ENCODE results near the gene TIMM8A. TPM values are rescaled to one million over a fixed set of nuclear protein-coding genes. Genes with fewer than 3 reads are reported as not detected.

Gene TIMM8A
- total and polyA plus RNA-seq, 2 of the 13 experiments (the other 11 are each of a cell fraction or from before 2014, with no cell fraction given), result 6.1 to 25.5 TPM

DNA sequence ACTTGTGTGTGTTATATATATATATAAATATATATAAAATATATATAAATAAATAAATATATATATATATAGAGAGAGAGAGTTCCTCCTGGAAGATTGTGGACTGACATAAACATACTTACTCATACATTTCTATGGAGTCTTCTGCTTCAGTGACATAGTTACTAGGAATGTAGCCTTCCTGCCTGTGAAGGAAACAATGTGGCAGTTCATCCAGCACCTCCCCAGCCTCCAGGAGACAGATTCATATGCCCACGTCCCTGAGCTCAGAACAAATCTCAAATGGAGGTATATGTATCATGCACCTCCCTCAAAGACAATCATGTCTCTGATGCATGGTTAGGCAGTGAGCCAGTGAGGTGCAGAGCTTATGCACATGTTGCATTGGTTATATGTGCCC, 11.4 kb upstream of the TIMM8A start (continued):
- TF ChIP-seq, protein P1, sequence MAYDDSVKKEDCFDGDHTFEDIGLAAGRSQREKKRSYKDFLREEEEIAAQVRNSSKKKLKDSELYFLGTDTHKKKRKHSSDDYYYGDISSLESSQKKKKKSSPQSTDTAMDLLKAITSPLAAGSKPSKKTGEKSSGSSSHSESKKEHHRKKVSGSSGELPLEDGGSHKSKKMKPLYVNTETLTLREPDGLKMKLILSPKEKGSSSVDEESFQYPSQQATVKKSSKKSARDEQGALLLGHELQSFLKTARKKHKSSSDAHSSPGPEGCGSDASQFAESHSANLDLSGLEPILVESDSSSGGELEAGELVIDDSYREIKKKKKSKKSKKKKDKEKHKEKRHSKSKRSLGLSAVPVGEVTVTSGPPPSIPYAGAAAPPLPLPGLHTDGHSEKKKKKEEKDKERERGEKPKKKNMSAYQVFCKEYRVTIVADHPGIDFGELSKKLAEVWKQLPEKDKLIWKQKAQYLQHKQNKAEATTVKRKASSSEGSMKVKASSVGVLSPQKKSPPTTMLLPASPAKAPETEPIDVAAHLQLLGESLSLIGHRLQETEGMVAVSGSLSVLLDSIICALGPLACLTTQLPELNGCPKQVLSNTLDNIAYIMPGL (CRISPR knock-in tag; IDR thresholded peaks at IDR 0.05; ENCODE audit: borderline replicate concordance in 1 of 2, low read depth in 1 of 2), result no peak
- TF ChIP-seq, protein P2, sequence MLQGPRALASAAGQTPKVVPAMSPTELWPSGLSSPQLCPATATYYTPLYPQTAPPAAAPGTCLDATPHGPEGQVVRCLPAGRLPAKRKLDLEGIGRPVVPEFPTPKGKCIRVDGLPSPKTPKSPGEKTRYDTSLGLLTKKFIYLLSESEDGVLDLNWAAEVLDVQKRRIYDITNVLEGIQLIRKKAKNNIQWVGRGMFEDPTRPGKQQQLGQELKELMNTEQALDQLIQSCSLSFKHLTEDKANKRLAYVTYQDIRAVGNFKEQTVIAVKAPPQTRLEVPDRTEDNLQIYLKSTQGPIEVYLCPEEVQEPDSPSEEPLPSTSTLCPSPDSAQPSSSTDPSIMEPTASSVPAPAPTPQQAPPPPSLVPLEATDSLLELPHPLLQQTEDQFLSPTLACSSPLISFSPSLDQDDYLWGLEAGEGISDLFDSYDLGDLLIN (CRISPR knock-in tag; IDR thresholded peaks at IDR 0.05; ENCODE audit: borderline replicate concordance), result no peak
- TF ChIP-seq ZNF136 (CRISPR knock-in tag; IDR thresholded peaks at IDR 0.05; ENCODE audit: low read depth) (no peak), RFXANK (CRISPR knock-in tag; IDR thresholded peaks at IDR 0.05) (no peak)

DNA sequence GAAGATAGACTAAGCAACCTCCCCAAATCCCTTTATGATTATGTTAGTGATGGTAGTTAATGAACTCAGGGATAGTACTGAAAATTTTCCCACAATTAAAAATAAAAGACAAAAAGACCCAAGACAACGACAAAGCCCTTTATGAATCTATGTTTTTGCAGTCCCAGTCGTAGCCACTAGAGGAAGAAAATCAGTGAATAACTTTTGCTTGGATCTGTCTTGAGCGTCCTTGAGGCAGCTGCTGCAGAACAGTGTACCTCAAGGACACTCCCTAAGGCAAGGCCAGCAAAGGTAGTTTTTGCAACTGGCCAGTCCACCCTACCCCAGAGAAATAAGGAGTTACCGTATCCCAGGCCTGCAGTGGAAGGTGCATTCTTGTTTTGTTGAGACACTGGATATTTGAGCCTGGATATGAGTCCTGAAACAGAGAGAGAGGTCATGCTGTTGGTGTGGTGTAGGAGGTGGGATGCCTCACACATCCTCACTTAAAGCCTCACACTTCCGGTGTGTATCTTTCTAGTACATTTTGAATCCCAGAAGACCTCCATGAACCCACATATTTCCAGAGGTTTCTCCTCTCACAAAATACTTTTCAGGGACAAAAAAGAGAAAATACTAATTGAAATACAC, 8.7 kb upstream of the TIMM8A start:
- DNase-seq (ENCODE audit: low spot score) (no peak), FAIRE-seq (peak; percentile 85), ATAC-seq (peak; percentile 54)
- no peak overlapping the region for H2AFZ ChIP-seq (ENCODE audit: low read length)
- in situ Hi-C loops (cut with HindIII; ENCODE audit: extremely low pct_ligation_motif_present, low pct_unique_long_range_greater_than_20kb), result no loop called here
- TF ChIP-seq ZNF792 (CRISPR knock-in tag; IDR thresholded peaks at IDR 0.05), result no peak
- H3K36me3 ChIP-seq (replicated peaks in 1 of 2; ENCODE audit: control insufficient read depth in 1 of 2, insufficient read depth in 2 of 2, low read length in 2 of 2), result no peaks in the 10 kb centered on the region
- H3K9me3 ChIP-seq (ENCODE audit: low read length), result no peaks in the 10 kb centered on the region
- H3K79me2 ChIP-seq (ENCODE audit: insufficient read depth, low read length), result no peaks in the 10 kb centered on the region
- H3K4me2 ChIP-seq (ENCODE audit: low read depth, low read length), result no peak overlapping the region
- H3K27ac ChIP-seq (ENCODE audit: extremely low read length, insufficient read depth, low read length), result no peak overlapping the region
- H3K9ac ChIP-seq (ENCODE audit: insufficient read depth, low read depth, low read length), result no peak overlapping the region
- no peaks in the 10 kb centered on the region for H4K20me1 ChIP-seq (ENCODE audit: insufficient read depth, low read length)
- no peak overlapping the region for H3K4me3 ChIP-seq (replicated peaks in 1 of 3; ENCODE audit: insufficient read depth in 1 of 3, low read depth in 2 of 3, low read length in 3 of 3)
- no peaks in the 10 kb centered on the region for H3K27me3 ChIP-seq (ENCODE audit: control insufficient read depth in 1 of 2, insufficient read depth in 2 of 2, low read length in 2 of 2)
- ChIA-PET POLR2A (no interaction called here), CTCF (ENCODE audit: low intra/inter-chr PET ratio, low total read pairs) (no interaction called here)
- WGBS (ENCODE audit: low lambda C conversion rate), result 22% methylated on average over 3 of the region's 5 CpGs
- BruUV-seq (replicated peaks), result no TSS peak
- no peaks in the 10 kb centered on the region for H3K4me1 ChIP-seq (ENCODE audit: insufficient read depth, low read length)
- intact Hi-C loops (cut with micrococcal nuclease; ENCODE audit: unreplicated experiment), result no loop called here

All from HepG2 (cell line).